GM12878 (cell line): ENCODE measurements around the gene RSPO4. TPM values are rescaled to one million over a fixed set of nuclear protein-coding genes. Genes with fewer than 3 reads are reported as not detected.
A peak's percentile ranks its signal among the peaks of the same experiment; 100 is the strongest.

ENCODE experiments used
- ATAC-seq: fragments of 200-7000 bp; cut with Tn5 transposase; 3 replicates; pipeline ENCODE4 v1.9.1; 2020; ENCODE audit warnings: mild to moderate bottlenecking, moderate library complexity
- BruUV-seq: library from RNA; stranded (reverse); fragments of 400-500 nt; replicated peaks from 2 replicates; lab custom pipeline; 2021; lab: Mats Ljungman, UMichigan
- CTCF ChIA-PET: fragments of 300-600 bp; sonication (Branson Sonifier 250); formaldehyde crosslinking; extraction: SDS; loops from one replicate; lab custom pipeline; 2021; ENCODE audit warnings: inconsistent platforms; lab: Yijun Ruan, JAX
- POLR2A ChIA-PET: fragments of 350-600 bp; formaldehyde crosslinking; extraction: SDS; loops from one replicate; lab custom pipeline; 2021; ENCODE audit warnings: inconsistent platforms; lab: Charles Lee
- RAD21 ChIA-PET: fragments of 300-600 bp; sonication (Branson Sonifier 250); formaldehyde crosslinking; loops from one replicate; lab custom pipeline; 2023; ENCODE audit warnings: antibody characterized with exemption; ENCODE audit not compliant: unreplicated experiment; lab: Charles Lee
- SMC1A ChIA-PET: fragments of 300-600 bp; sonication (Branson Sonifier 250); formaldehyde crosslinking; loops from one replicate; lab custom pipeline; 2023; ENCODE audit not compliant: unreplicated experiment, uncharacterized antibody; lab: Charles Lee
- DNase-seq: peaks from one replicate; pipeline ENCODE4 v3.0.0-alpha.2; 2011; ENCODE audit warnings: low read depth, low spot score
- FAIRE-seq: peaks from 3 replicates; lab custom pipeline; 2011; peaks lifted over from hg19 to GRCh38; lab: Jason Lieb, UNC
- H2AFZ ChIP-seq: 2 replicates; pipeline ENCODE4 v1.6.0; 2011; ENCODE audit warnings: low read depth, low read length, control low read depth; ENCODE audit not compliant: control insufficient read depth
- H3K27ac ChIP-seq: 2 replicates; pipeline ENCODE4 v1.5.1; 2011; ENCODE audit warnings: control low read depth; ENCODE audit not compliant: control insufficient read depth, insufficient read depth
- H3K27me3 ChIP-seq, 2 experiments: replicated peaks in 1 of 2; 2 replicates each; pipeline versions ENCODE4 v1.6.0 to v1.6.1; 2011; ENCODE audit warnings: low read length in 1 of 2; ENCODE audit not compliant: control insufficient read depth in 2 of 2, insufficient read depth in 2 of 2
- H3K36me3 ChIP-seq, 2 experiments: 2 replicates each; pipeline ENCODE4 v1.5.1; 2011; ENCODE audit warnings: low read length in 1 of 2; ENCODE audit not compliant: control insufficient read depth in 2 of 2, insufficient read depth in 2 of 2
- H3K4me1 ChIP-seq: 2 replicates; pipeline ENCODE4 v1.6.1; 2011; ENCODE audit warnings: mild to moderate bottlenecking, low read length, moderate library complexity, mixed read lengths; ENCODE audit not compliant: control insufficient read depth, insufficient read depth
- H3K4me2 ChIP-seq: 2 replicates; pipeline ENCODE4 v1.6.0; 2011; ENCODE audit warnings: control low read depth; ENCODE audit not compliant: control insufficient read depth, insufficient read depth
- H3K4me3 ChIP-seq: fragments of 200-600 bp; sonication (generic); 2 replicates; pipeline ENCODE4 v1.5.1; 2016
- H3K79me2 ChIP-seq: 2 replicates; pipeline ENCODE4 v1.6.0; 2011; ENCODE audit warnings: low read length; ENCODE audit not compliant: control insufficient read depth, insufficient read depth
- H3K9ac ChIP-seq: 2 replicates; pipeline ENCODE4 v1.8.0; 2011; ENCODE audit warnings: low read length, control low read depth, mixed read lengths; ENCODE audit not compliant: control insufficient read depth, insufficient read depth
- H3K9me3 ChIP-seq: replicated peaks from 3 replicates; pipeline ENCODE4 v1.5.1; 2011; ENCODE audit warnings: mild to moderate bottlenecking, low read length; ENCODE audit not compliant: control insufficient read depth, insufficient read depth
- H4K20me1 ChIP-seq: 2 replicates; pipeline ENCODE4 v1.6.0; 2011; ENCODE audit not compliant: control insufficient read depth, insufficient read depth
- FOS ChIP-seq: IDR thresholded peaks from 3 replicates; pipeline ENCODE4 v1.6.1; 2011; ENCODE audit warnings: borderline replicate concordance; ENCODE audit not compliant: insufficient read length; ENCODE audit errors: extremely low read depth
- HCFC1 ChIP-seq: fragments of 150-350 bp; IDR thresholded peaks from 2 replicates; pipeline ENCODE4 v1.6.1; 2014; ENCODE audit warnings: low read length
- MEF2A ChIP-seq: IDR thresholded peaks from 2 replicates; pipeline ENCODE4 v1.6.1; 2011; ENCODE audit warnings: low read depth, mild to moderate bottlenecking, low read length, moderate library complexity; ENCODE audit not compliant: insufficient read depth
- NBN ChIP-seq: fragments of 450-650 bp; IDR thresholded peaks from 2 replicates; pipeline ENCODE4 v1.6.1; 2016
- NFYB ChIP-seq: IDR thresholded peaks from 2 replicates; pipeline ENCODE4 v1.6.1; 2011; ENCODE audit warnings: low read depth, mild to moderate bottlenecking, low read length, improper control_type of control experiment, moderate library complexity; ENCODE audit not compliant: insufficient read depth
- RAD21 ChIP-seq: IDR thresholded peaks from 2 replicates; pipeline ENCODE4 v1.6.1; 2011; ENCODE audit warnings: mild to moderate bottlenecking, low read depth, low read length, moderate library complexity; ENCODE audit not compliant: insufficient read depth
- RAD51 ChIP-seq: fragments of 450-650 bp; IDR thresholded peaks from 2 replicates; pipeline ENCODE4 v1.6.1; 2016; ENCODE audit warnings: moderate library complexity, mild to moderate bottlenecking, inconsistent platforms
- SIX5 ChIP-seq: IDR thresholded peaks from 2 replicates; pipeline ENCODE4 v1.6.1; 2011; ENCODE audit warnings: mild to moderate bottlenecking, low read depth, low read length, moderate library complexity; ENCODE audit not compliant: severe bottlenecking
- SMARCA5 ChIP-seq: fragments of 450-650 bp; IDR thresholded peaks from 2 replicates; pipeline ENCODE4 v1.6.1; 2017; ENCODE audit warnings: mild to moderate bottlenecking
- SP1 ChIP-seq: IDR thresholded peaks from one replicate; pipeline ENCODE4 v1.6.1; 2011; ENCODE audit warnings: low read depth, low read length
- YY1 ChIP-seq: IDR thresholded peaks from 2 replicates; pipeline ENCODE4 v1.6.1; 2011; ENCODE audit warnings: low read depth, mild to moderate bottlenecking, low read length
- ZNF622 ChIP-seq: fragments of 450-650 bp; IDR thresholded peaks from 2 replicates; pipeline ENCODE4 v1.6.1; 2017; ENCODE audit warnings: mild to moderate bottlenecking, inconsistent platforms
- WGBS: methylation state at CpG from one replicate; pipeline ENCODE4 v1.1.6; 2016; ENCODE audit warnings: low lambda C conversion rate; ENCODE audit not compliant: insufficient replicate concordance, insufficient coverage; ENCODE audit errors: missing lambda C conversion rate; 5-methylcytosine and 5-hydroxymethylcytosine counted together
- in situ Hi-C: fragments of 300-500 bp; cut with MboI; formaldehyde crosslinking; loops from 9 replicates; pipeline ENCODE4 v1.14.3; 2018; ENCODE audit warnings: mixed read lengths
- intact Hi-C: fragments of 100-400 bp; cut with micrococcal nuclease; formaldehyde crosslinking; loops from one replicate; pipeline ENCODE4 v1.14.2; 2022; ENCODE audit not compliant: unreplicated experiment
- polyA plus RNA-seq, 11 experiments: library from polyadenylated mRNA; depleted of rRNA in 4 of 11; unstranded in 6 of 11; stranded (reverse) in 5 of 11; fragments of >200 nt; fragmentation: Nextera tagmentation in 4 of 11; fragmentation: Illumina TruSeq in 1 of 11; extraction: Ambion mirVana in 4 of 11; extraction: Trizol in 1 of 11; gene quantifications; 1 replicate in 1 of 11; 2 replicates in 10 of 11; pipeline versions ENCODE4 v1.2.1 to v1.2.3, GENCODE V29; 2011 to 2016; ENCODE audit warnings: inconsistent platforms in 2 of 11, missing spikeins in 2 of 11, low read depth in 1 of 11
- total RNA-seq, 4 experiments: library from RNA; depleted of rRNA in 3 of 4; stranded (reverse); fragments of >200 nt in 3 of 4; fragmentation: Illumina TruSeq in 1 of 4; extraction: Trizol in 1 of 4; gene quantifications; 2 replicates each; pipeline versions ENCODE4 v1.2.1 to v1.2.3, GENCODE V29; 2013 to 2021
- TF ChIP-seq, protein P1 (sequence below): IDR thresholded peaks from 2 replicates; pipeline ENCODE4 v1.6.1; 2011; ENCODE audit warnings: low read depth, low read length, improper control_type of control experiment, borderline replicate concordance
- TF ChIP-seq, protein P2 (sequence below): IDR thresholded peaks from 2 replicates; pipeline ENCODE4 v1.6.1; 2011; ENCODE audit warnings: borderline replicate concordance, low read depth, mild to moderate bottlenecking, moderate library complexity, mixed read lengths, low read length; ENCODE audit not compliant: insufficient read depth; ENCODE audit errors: extremely low read length
- TF ChIP-seq, protein P3 (sequence below): IDR thresholded peaks from 2 replicates; pipeline ENCODE4 v1.6.1; 2011; ENCODE audit warnings: low read depth, mild to moderate bottlenecking, low read length, moderate library complexity, borderline replicate concordance; ENCODE audit errors: extremely low read depth

RSPO4 gene
- total and polyA plus RNA-seq, 10 of the 15 experiments (the other 5 are each of a cell fraction or from before 2014, with no cell fraction given), result 0.06 TPM; not detected in 9

DNA sequence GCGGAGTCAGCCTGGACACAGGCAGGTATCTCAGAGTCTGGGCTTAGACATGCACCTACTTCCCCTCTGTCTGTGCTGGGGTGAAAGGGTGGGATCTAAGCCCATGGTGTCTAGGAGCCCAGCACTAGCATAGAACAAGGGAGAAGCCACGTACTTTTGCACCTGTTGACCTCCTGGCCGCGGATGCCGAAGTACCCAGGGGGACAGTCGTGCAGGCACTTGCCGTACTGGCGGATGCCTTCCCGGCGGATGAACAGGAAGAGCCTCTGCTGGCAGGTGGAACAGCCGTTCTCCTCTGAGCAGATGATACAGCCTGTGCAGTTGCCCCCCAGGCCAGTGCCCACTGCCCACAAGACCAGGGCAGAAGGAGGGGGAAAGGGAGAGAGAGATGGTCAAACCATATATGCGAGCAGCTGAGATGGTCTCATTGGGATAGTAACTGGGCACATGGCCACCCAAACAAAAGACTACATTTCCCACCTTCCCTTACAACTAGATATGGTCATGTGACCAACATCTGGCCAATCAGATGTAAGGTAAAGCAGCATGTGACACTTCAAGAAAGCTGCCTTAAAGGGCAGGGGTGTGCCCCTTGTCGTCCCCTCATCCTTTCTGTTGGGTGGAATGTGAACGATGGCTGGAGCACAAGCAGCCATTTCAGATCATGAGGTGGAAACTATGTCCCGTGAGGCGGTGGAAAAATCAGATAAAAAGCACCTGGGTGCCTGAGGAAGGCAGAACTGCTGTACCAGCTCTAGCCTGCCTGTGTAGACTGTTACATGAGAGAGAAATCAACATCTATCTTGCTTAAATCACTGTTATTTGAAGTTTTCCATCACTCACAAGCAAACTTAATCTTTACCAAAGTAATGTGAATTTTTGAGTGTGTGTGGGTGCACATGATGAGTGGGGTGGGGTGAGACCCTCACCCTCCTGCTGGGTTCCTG lies 34.0 kb downstream of the RSPO4 start:
- BruUV-seq, result no TSS peak
- no peak overlapping the region for H3K9ac ChIP-seq
- H3K4me3 ChIP-seq, result no peak overlapping the region
- H3K4me1 ChIP-seq, result no peaks in the 10 kb centered on the region
- POLR2A ChIA-PET, result no interaction called here
- ATAC-seq (peak; percentile 57), DNase-seq (peak; percentile 13), FAIRE-seq (peak; percentile 54)
- TF ChIP-seq FOS (peak; percentile 17), YY1 (peak; percentile 60), ZNF622 (no peak), SMARCA5 (no peak), SIX5 (peak; percentile 66), SP1 (peak; percentile 21), RAD51 (peak; percentile 94), NBN (no peak), MEF2A (no peak), NFYB (peak; percentile 32; the same call in 1 of the 2 replicates), HCFC1 (peak; percentile 59), RAD21 (no peak)
- TF ChIP-seq, protein P1, sequence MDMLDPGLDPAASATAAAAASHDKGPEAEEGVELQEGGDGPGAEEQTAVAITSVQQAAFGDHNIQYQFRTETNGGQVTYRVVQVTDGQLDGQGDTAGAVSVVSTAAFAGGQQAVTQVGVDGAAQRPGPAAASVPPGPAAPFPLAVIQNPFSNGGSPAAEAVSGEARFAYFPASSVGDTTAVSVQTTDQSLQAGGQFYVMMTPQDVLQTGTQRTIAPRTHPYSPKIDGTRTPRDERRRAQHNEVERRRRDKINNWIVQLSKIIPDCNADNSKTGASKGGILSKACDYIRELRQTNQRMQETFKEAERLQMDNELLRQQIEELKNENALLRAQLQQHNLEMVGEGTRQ, result peak; percentile 79
- TF ChIP-seq, protein P2, sequence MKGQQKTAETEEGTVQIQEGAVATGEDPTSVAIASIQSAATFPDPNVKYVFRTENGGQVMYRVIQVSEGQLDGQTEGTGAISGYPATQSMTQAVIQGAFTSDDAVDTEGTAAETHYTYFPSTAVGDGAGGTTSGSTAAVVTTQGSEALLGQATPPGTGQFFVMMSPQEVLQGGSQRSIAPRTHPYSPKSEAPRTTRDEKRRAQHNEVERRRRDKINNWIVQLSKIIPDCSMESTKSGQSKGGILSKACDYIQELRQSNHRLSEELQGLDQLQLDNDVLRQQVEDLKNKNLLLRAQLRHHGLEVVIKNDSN, result peak; percentile 81
- TF ChIP-seq, protein P3, sequence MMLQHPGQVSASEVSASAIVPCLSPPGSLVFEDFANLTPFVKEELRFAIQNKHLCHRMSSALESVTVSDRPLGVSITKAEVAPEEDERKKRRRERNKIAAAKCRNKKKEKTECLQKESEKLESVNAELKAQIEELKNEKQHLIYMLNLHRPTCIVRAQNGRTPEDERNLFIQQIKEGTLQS, result peak; percentile 92; the same call in 1 of the 2 replicates
- SMC1A ChIA-PET, result interaction anchor here (0.7 kb wide), 1 partner anchor 202 kb away, joined by 3 read pairs; no protein-coding TSS in a partner anchor
- no peaks in the 10 kb centered on the region; the same call in 2 of the 3 replicates for H3K9me3 ChIP-seq
- in situ Hi-C loops, result no loop called here
- no peak overlapping the region for H2AFZ ChIP-seq
- intact Hi-C loops, result no loop called here
- no peak overlapping the region for H3K4me2 ChIP-seq
- no peaks in the 10 kb centered on the region for H3K36me3 ChIP-seq
- H3K79me2 ChIP-seq, result no peaks in the 10 kb centered on the region
- no peaks in the 10 kb centered on the region for H4K20me1 ChIP-seq
- WGBS, result 74% methylated on average over 16 of the region's 16 CpGs
- H3K27ac ChIP-seq, result no peak overlapping the region
- RAD21 ChIA-PET, result no interaction called here
- no peaks in the 10 kb centered on the region; a peak in 2 of 4 replicates for H3K27me3 ChIP-seq
- CTCF ChIA-PET, result interaction anchor here (1.2 kb wide), 1 partner anchor 12 kb away, joined by 4 read pairs; no protein-coding TSS in a partner anchor
